OCI-LY1 (cell line): ENCODE data around the gene NEB.

ENCODE experiments used
- CTCF ChIP-seq: fragments of 200-600 bp; sonication (generic), shearing (Covaris generic); IDR thresholded peaks from 2 replicates; pipeline ENCODE4 v1.5.1; 2017; ENCODE audit warnings: mild to moderate bottlenecking, antibody characterized with exemption, low read length, moderate library complexity, mixed read lengths
- EZH2 ChIP-seq: fragments of 200-600 bp; sonication (generic), shearing (Covaris generic); IDR thresholded peaks from 2 replicates; pipeline ENCODE4 v1.8.0; 2017; ENCODE audit warnings: borderline replicate concordance, mixed run types, mild to moderate bottlenecking, antibody characterized with exemption, low read length, moderate library complexity, mixed read lengths

GRCh38 chr2:151518802-151519201, 215.5 kb downstream of the NEB start:
- TF ChIP-seq EZH2 (no peak), CTCF (no peak)
